Fibroblast of peridontal ligament (primary cell): ENCODE results near the gene KRTAP10-2.
"Not testable (repeated sequence)": the region's sequence is repeated elsewhere in the genome, so short reads cannot be mapped to it uniquely, and the experiment has no call there.

Experiments used
- DNase-seq: peaks from one replicate; pipeline ENCODE4 v3.0.0-alpha.2; 2010; ENCODE audit errors: extremely low read depth

KRTAP10-2 gene

DNA sequence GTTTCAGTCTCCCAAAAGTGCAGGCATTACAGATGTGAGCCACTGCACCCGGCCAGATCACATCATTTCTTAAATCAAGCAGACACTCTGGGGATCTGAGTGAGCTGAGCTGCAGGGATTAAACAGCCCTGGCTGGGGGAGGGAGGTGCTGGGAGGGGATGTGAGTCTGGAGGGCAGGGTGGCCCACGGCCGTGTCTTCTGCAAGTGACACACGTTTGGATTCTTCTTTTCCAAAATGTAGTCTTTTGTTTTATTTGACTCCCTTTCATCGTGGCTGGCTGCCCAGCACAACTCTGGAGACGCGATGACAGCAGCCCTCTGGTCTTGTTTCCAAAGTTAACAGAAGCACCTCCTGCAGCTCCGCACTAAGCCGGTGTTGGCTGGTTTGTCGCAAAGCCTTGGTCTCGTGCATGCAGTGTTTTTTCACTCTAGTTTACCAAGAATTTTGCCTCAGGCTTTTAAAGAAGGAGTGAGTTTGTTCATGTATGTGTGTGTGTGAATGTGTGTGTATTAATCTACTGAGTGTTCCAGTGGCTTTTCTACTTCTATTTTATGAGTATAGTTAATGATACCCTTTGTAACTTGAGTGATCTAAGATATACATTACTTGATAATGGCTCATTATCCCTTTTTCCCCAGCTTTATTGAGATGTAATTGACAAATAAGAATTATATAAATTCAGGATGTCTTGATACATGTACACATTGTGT, 31.9 kb upstream of the KRTAP10-2 start:
- no peak for DNase-seq

DNA sequence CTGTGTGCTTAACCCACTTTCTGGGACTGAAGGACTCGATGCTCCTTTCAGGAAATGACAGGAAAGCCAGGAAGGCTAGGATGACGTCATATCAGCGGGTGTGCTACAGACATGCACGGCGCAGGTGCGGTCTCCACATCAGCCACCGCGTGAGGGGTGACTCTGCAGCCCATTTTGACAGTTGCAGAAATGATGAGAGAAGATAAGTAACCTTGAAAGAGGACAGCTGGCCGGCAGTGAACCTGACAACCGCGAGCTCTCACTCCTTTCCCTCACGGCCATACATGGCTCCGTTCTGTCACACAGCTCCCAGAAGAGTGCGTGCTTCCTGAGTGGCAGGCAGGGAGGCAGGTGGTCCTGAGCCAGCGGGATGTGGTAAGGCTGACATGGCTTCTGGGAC, 30.8 kb upstream of the KRTAP10-2 start:
- no peak for DNase-seq

DNA sequence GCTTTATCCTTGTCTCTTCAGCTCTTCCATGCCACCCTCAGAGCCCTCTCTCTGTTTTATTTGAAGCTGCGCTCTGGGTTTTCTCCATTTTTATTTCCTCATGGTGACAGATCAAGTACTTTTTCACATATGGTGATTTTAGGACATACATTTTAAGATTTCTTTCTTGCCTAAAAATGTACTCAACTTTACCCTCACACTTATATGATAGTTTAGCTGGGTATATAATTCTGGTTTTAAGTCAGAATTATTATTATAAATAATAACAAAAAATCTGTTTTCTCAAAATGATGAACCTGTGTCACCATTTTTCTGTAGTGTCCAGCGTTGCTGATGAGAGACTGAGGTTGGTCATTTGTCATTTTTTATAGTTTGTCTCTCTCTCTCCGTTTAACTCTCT, 29.9 kb upstream of the KRTAP10-2 start:
- no peak for DNase-seq

DNA sequence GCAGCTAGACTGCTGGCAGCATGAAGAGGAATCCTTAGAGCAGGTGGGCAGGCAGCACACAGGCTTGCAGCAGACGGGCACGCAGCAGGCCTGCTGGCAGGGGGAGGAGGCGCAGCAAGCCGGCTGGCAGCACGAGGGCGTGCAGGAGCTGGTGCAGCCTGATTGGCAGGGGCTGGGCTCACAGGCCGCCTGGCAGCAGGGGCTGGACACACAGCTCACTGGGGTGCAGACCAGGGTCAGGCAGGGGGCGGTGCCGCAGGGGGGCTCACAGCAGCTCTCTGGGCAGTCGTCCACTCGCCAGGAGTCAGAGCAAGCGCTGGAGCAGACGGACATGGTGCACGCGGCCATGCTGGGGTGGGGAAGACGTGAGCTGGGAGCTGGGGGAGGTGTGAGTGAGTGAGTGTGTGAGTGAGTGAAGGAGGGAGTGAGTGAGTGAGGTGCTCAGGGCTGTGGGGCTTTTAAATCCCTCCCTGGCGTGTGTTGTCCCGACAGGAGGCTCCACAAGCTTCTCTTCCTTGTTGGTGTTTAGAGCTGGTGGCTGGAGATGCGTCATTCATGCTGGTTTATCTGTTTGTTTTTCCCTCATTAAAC, 29.0 kb upstream of the KRTAP10-2 start, which contains the start of gene KRTAP10-5:
Gene KRTAP10-5 (minus strand): TSS at position 374 of the 591 bp plus-strand sequence. CDS start 26 bp downstream, at position 348.
- DNase-seq = not testable (repeated sequence)

DNA sequence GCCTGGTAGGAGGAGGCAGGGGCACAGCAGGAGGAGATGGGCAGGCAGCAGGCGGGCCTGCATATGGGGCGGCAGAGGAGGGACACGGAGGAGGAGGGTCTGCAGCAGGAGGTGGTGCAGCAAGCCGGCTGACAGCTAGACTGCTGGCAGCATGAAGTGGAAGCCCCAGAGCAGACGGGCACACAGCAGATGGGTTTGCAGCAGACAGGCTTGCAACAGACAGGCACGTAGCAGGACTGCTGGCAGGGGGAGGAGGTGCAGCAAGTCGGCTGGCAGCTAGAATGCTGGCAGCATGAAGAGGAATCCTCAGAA, 28.5 kb upstream of the KRTAP10-2 start:
- no peak for DNase-seq

DNA sequence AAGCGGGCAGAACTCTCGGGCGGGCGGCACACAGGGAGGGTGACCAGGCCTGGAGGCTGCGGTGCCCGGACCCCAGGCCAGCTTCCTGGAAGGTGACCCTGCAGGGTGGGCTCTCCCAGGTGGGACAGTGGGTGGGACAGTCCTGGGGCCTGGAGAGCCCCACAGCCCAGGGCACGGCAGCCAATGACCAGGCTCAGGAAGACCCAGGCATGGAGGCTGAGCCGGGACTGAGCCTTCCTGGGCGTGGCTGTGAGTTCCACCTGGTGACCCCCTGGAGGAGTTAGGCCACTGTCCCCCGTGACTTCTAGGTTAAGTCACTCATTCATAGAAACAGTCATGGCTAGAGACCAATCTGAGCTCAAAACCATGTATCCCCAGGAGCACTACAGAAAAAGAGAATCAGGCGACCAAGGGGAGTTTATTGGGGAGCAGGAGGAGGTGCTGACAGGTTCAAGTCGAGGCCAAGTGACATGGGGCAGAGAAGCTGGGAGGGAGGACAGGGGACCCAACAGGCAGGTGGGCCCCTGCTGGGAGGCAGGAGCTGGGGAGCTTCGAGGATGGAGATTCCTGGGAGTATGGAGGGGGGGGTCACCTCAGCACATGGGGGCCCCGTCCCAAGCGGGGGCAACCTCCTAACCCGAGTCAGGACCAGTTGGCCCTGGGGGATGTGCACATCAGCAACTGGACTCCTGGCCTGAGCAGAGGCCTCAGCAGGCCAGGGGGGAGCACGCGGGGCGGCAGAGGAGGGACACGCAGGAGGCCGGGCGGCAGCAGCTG, 27.9 kb upstream of the KRTAP10-2 start:
- no peak for DNase-seq

DNA sequence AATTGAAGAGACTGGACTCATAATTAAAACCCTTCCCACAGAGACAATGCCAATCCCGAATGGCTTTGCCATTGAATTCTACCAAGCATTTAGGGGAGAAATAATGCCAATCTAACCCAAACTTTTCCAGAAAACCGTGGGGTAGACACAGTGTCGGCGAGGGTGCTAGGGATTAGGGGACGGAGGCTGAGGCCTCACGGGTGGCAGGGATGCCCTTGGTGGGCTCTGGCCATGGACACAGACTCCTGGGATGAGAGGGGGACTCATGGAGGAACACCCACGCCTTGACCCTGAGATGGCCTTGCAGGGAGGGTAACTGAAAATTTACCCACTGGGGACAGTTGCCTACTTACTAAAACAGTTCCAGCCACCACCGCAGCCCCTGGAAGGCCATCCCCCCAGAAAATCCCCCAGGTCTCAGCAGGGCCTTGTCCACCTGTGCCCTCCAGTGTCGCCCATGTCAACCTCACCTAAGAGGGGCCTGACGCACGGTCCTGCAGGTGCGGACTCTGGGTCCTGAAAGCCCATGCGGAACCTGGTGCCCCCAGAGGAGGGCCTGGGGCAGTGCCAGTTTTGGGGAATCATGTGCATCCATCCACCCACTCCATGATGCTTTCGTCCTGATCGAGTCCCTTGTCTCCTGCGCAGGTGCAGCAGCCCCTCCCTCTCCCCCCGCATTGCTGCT, 27.2 kb upstream of the KRTAP10-2 start:
- no peak for DNase-seq

DNA sequence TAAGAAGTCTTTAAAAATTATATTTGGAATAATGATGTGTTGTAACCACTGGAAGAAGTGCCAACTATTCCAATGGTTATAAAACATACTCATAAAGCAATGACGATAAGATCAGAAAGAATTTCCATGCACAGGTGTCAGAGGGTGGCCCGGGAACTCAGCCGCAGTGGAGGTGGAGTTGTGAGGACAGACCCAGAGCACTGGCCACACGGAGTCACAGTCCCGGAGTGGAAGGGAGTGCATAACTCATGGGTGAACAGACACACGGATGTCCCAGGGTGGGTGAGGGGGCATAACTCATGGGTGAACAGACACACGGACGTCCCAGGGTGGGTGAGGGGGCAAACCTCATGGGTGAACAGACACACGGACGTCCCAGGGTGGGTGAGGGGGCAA, 24.7 kb upstream of the KRTAP10-2 start:
- DNase-seq = no peak

DNA sequence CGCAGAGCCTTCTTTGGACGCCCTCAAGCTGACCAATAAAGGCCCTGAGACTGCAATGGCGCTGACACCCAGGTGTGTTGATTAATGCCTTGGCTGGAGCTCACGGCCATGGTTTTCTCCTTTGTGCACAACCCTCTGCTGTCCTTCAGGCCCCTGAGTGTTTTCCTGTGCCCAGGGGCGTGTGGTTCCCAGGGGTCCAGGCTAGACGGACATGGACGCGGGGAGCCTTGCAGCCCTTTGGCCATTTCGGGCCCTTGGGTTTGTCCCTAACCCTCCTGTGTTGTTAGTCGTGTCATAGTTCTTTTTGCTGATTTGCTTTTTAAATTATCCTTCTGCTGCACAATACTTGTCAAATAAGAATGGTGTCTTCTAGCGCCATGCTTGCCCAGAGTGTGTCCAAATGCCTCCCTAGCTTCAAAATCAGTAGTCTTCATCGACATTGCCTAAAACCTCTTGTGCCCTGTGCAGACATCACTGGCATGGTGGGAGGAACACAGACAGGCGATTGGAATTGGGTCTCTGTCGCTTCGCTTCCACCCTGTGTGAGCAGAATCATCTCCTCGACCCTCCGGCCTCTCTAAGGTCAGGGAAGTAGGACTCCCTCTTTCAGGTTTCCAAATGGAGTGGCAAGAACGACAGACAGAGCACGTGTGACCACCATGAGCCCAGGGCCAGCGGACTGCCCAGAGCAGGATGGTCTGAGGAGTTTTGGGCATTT, 24.2 kb upstream of the KRTAP10-2 start:
- DNase-seq = no peak

DNA sequence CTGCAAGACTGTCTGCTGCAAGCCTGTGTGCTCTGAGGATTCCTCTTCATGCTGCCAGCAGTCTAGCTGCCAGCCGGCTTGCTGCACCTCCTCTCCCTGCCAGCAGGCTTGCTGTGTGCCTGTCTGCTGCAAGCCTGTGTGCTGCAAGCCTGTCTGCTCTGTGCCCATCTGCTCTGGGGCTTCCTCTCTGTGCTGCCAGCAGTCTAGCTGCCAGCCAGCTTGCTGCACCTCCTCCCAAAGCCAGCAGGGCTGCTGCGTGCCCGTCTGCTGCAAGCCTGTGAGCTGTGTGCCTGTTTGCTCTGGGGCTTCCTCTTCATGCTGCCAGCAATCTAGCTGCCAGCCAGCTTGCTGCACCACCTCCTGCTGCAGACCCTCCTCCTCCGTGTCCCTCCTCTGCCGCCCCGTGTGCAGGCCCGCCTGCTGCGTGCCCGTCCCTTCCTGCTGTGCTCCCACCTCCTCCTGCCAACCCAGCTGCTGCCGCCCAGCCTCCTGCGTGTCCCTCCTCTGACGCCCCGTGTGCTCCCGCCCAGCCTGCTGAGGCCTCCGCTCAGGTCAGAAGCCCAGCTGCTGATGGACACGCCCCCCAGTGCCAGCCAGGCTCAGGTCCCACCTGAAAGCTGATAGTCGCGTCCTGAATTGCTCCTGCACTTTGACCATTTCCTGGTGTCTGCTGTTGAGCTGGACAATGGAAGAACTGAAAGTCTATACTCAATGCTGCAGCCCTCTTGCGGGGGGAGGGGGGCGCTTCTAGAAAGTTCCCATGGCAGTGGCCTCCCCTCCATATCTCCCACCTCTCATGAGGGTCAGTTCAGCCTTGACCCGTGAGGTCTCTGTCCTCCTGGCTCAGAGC, 23.4 kb upstream of the KRTAP10-2 start:
- DNase-seq = no peak

DNA sequence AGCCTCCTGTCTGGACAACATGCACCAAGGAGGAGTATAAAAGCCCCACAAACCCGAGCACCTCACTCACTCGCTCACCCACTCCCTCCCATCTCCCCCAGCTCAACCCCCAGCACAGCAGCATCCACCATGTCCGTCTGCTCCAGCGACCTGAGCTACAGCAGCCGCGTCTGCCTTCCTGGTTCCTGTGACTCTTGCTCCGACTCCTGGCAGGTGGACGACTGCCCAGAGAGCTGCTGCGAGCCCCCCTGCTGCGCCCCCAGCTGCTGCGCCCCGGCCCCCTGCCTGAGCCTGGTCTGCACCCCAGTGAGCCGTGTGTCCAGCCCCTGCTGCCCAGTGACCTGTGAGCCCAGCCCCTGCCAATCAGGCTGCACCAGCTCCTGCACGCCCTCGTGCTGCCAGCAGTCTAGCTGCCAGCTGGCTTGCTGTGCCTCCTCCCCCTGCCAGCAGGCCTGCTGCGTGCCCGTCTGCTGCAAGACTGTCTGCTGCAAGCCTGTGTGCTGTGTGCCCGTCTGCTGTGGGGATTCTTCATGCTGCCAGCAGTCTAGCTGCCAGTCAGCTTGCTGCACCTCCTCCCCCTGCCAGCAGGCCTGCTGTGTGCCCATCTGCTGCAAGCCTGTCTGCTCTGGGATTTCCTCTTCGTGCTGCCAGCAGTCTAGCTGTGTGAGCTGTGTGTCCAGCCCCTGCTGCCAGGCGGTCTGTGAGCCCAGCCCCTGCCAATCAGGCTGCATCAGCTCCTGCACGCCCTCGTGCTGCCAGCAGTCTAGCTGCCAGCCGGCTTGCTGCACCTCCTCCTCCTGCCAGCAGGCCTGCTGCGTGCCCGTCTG, 22.5 kb upstream of the KRTAP10-2 start, which contains the start of gene KRTAP10-4:
Gene KRTAP10-4 (plus strand): TSS at position 100 of the 827 bp plus-strand sequence. CDS start 30 bp downstream, at position 130.
- DNase-seq = not testable (repeated sequence)

DNA sequence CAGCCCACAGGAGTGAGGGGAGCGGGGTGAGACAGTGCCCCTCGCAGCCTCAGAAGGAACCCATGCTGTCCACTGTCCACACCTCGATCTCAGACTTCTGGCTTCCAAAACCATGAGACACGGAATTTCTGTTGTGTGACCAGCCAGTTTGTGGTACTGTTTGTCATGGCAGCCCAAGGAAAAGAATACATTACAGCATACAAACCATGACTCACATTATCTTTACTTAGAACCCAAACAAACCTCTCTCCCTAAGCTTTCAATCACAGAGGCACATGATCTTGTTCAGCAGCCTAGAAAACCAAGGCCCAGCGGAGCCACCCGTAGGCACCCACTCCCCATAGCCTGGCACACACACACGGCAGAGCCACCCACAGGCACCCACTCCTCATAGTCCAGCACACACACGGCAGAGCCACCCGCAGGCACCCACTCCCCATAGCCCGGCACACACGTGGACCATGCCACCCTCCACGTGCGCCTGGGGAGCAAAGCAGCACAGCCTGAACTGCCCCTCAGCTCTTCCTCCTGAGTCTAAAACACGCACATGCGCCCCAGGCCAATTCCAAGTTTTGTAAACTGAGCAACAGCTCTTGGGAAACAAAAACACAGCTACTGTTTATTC, 21.8 kb upstream of the KRTAP10-2 start:
- no peak for DNase-seq

DNA sequence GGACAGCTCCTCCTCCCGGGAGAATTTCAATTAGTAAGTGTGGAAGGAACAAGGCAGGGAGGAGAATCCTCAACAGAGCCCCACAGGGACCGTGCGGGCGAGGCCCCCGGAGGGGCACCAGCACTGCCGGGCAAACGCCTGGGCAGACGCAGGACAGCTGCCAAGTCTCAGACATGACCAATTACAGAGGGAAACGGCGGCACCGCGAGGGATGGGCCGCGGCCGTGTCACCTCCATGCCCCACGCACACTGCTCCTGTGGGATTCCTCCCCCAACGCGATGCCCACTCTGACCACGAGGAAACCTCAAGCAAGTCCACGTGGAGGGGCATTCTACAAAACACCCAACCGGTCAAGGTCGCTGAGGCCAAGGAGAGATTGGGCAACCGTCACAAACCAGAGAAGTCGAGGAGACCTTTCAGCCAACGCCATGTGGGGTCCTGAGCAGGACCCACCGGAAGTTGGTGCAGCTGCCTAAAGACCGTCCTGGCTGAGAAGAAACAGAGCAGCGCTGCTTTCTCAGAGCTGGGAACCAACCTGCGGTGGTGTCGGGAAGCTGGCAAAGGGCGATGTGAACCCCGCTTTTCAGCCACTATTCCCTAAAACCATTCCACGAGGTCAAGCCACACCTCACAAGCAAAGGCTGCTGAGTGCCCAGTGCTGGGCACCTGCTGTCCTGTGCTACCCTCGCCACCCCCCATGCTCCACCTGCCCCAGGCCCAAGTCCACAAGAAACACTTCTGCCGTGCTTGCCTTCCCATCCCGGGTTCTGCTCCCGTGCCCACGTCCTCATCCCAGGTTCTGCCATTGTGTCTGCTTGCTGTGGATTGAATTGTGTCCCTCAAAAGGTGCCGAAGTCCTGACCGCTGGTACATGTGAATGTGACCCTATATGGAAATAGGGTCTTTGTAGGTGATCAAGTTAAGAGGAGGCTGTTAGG, 20.8 kb upstream of the KRTAP10-2 start:
- DNase-seq = no peak

DNA sequence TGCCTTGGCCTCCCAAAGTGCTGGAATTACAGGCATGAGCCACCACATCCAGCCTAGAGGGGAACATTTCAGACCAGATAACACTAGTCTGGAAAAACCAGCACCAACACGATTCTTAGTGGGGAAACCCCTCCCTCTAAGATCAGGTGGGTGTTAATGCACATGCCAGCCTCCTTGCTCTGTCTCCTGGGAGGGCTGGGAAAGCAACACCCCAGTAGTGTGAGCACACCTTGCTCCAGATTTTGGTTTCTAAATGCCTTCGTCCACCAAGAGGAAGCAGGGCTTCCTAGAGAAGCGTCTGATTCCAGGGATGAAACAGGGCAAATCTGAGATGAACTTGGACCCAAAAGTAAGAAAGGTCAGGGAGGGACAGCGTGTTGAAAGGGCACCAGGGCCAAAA, 20.0 kb upstream of the KRTAP10-2 start:
- DNase-seq = no peak

DNA sequence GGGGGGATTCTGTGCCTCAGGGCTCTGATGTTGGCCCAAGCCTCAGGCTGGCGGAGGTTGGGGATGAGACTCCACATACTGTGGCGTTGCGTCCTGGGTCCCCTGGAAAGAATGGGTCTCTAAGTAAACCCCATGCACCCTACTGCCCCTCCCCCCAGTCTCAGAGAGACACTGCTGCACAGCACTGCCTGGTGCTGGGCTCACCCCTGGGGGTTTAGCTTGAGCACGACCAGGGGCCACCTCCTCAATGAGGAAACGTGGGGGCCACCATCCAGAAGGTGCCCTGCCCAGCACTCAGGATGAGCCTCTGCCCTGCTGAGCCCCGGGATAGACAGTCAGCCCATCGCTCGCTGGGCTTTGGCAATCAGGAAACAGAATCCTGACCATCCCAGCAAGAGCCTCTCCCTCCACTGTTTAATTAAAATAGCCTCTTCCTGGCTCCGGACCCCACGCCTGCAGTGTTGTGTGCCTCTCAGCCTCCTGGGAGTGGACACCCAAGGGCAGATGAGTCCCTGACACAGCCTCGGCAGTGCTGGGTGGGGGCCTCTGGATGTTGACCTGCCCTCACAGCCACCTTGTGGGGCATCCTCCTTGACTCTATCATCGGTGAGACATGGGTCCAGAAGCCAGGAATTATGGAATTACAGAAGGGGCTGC, 18.7 kb upstream of the KRTAP10-2 start:
- DNase-seq = no peak

DNA sequence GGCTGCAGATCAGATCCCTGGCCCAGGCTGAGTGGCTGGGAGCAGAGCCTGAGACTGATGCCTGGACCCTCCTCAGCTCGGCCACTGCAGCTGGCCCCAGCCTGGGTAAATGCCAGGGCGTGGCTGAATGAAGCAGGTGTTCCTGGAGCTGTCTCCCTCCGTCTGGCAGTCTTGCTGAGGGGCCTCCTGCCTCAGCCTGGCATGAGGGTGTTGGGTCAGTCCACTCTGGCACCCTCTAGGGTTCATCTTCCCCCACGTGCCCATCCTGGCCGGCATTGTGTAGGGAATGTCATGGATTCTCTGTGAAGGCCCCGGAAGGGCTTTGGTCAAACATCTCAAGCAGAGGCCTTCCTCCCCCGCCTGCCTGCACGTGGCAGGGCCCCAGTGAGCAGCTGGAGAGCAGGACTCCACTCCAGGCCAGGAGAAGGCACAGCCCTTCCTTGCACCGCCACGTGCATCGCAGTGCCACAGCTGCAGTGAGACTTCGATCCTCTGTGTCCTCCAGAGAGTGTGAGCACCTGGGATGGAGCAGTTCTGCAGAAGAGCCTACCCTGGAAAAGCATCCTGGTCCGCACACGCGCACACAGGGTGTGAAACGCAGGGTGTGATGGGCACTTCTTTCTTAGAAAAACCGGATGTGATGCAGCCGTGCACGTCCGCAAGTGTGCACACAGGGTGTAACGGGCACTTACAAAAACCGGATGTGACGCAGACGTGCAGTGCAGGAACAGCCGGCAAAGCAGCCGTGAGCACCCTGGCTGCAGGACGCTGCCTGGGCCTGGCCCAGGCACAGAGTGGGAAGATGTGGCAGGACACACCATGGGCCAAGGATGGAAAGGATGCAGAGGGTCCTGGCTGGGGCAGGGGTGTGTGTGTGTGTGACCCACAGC, 17.6 kb upstream of the KRTAP10-2 start:
- DNase-seq = no peak

DNA sequence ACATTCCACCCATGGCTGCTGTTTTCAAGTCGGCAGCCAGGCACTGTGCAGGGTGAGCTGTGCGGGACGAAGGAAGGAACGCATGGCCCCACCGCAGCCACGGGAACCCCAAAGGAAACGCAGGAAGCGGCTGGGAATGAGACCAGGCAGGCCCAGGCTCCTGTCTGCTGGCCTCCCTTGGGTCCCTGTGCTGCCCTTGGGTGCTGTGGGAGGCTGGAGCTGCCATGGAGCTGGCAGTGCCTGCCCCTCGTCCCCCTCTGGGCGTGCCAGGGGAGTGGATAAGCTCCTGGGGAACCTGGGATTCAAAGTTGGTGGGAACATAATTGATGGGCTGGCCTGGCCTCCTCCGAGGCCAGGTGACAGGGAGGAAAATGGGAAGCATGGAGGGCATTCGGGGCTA, 17.0 kb upstream of the KRTAP10-2 start:
- no peak for DNase-seq
